ENCODE results near the gene HOXA9. TPM values are rescaled to one million over a fixed set of nuclear protein-coding genes. Genes with fewer than 3 reads are reported as not detected.
A peak's percentile ranks its signal among the peaks of the same experiment; 100 is the strongest.

The HOXA9 gene
- total RNA-seq, 1 donor from 2014 or later, result not detected

DNA sequence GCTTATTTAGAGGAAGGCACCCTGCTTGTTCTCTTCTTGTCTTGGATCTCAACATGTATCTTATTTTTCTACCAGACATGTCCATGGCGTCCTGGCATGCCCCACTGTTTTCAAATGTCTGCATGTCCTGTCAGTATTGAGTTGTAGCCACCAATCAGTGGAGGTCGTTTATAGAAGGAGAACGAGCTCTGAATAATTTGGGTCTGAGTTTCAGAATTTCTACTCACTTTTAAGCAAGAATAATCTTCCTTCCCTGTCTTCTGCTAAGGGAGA is 37.5 kb upstream of the HOXA9 start:
- no peak for DNase-seq (ENCODE audit: low read depth)
- no peak for FAIRE-seq
- peaks cover 73% of the 10 kb centered on the region for H3K27me3 ChIP-seq (ENCODE audit: control insufficient read depth, insufficient read depth, low read length)

DNA sequence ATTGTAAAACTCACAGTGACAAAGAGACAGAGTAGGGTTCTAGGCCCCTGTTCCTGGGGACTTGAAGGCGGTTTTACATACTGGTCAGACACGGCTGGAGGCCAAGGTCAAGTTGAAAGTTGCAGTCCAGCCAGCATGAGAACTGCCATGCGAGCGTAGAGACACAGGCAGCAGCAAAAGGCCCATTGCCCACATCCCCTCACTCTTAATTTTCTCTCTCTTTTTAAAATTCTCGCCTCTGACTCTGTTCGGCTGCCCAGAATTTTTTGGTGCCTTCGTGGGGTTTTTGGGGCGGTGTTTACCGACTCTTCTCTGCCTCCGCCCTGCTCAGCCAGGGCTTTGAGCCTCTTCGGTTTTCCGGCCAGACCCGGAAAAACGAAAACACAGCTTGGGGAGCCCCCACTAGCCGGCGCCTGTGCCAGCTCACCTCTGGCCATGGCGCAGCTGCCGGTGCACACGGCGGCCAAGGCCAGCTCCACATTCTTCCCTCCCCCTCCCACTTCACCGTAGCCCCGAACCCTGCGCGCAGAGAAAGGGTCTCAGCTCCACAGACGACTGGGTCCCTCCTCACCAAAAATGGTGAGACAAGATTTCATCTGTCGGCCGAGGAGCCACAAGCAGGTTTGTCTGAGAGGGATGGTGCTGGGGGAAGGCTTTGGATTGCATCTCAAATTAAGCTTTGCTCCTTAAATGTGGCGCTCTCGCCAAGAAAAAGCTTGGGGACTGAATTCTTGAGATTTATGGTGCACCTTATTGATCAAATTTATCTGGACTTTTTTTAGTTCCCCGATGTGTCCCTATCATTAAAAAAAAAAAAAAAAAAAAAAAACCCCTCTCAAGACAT is 36.9 kb upstream of the HOXA9 start:
- TF ChIP-seq, protein P1, sequence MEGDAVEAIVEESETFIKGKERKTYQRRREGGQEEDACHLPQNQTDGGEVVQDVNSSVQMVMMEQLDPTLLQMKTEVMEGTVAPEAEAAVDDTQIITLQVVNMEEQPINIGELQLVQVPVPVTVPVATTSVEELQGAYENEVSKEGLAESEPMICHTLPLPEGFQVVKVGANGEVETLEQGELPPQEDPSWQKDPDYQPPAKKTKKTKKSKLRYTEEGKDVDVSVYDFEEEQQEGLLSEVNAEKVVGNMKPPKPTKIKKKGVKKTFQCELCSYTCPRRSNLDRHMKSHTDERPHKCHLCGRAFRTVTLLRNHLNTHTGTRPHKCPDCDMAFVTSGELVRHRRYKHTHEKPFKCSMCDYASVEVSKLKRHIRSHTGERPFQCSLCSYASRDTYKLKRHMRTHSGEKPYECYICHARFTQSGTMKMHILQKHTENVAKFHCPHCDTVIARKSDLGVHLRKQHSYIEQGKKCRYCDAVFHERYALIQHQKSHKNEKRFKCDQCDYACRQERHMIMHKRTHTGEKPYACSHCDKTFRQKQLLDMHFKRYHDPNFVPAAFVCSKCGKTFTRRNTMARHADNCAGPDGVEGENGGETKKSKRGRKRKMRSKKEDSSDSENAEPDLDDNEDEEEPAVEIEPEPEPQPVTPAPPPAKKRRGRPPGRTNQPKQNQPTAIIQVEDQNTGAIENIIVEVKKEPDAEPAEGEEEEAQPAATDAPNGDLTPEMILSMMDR (IDR thresholded peaks at IDR 0.05; ENCODE audit: insufficient read depth, low read length, severe bottlenecking), result no peak
- Histone ChIP-seq H3K36me3 (ENCODE audit: control insufficient read depth, insufficient read depth, low read length) (no peaks in the 10 kb centered on the region), H3K4me3 (ENCODE audit: low read depth, low read length) (no peak overlapping the region), H3K27me3 (ENCODE audit: control insufficient read depth, insufficient read depth, low read length) (peaks cover 77% of the 10 kb centered on the region)
- no peak for FAIRE-seq
- no peak for DNase-seq (ENCODE audit: low read depth)

More for the DNA sequence above, 37.5 kb upstream of the HOXA9 start:
- TF ChIP-seq, protein P1 (IDR thresholded peaks at IDR 0.05; ENCODE audit: insufficient read depth, low read length, severe bottlenecking), result no peak
- Histone ChIP-seq H3K36me3 (ENCODE audit: control insufficient read depth, insufficient read depth, low read length) (no peaks in the 10 kb centered on the region), H3K4me3 (ENCODE audit: low read depth, low read length) (no peak overlapping the region)

DNA sequence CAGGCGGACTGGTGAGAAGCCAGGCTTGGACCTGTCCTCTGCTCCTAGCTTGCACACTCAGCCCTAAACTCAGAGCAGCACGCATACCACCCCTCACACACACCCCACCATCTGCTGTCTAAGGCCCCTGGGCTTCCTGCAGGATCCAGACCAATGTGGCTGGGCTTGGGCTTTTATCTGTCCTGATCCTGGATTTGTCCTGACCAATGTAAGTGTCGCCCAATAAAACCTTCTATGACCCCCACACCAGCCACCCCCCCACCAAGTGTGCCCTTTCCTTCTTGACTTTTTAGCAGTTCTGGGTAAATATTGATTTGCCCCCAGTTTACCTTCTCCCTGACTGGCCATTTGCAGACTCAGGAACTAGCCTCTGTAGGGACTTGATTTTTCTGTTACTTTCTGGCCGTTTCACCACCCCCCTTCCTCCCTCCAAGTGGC is 36.3 kb upstream of the HOXA9 start:
- TF ChIP-seq, protein P1 (IDR thresholded peaks at IDR 0.05; ENCODE audit: insufficient read depth, low read length, severe bottlenecking), result no peak
- Histone ChIP-seq H3K4me3 (ENCODE audit: low read depth, low read length) (no peak overlapping the region), H3K27me3 (ENCODE audit: control insufficient read depth, insufficient read depth, low read length) (peaks cover 77% of the 10 kb centered on the region), H3K36me3 (ENCODE audit: control insufficient read depth, insufficient read depth, low read length) (no peaks in the 10 kb centered on the region)
- DNase-seq (ENCODE audit: low read depth) (no peak), FAIRE-seq (no peak)

DNA sequence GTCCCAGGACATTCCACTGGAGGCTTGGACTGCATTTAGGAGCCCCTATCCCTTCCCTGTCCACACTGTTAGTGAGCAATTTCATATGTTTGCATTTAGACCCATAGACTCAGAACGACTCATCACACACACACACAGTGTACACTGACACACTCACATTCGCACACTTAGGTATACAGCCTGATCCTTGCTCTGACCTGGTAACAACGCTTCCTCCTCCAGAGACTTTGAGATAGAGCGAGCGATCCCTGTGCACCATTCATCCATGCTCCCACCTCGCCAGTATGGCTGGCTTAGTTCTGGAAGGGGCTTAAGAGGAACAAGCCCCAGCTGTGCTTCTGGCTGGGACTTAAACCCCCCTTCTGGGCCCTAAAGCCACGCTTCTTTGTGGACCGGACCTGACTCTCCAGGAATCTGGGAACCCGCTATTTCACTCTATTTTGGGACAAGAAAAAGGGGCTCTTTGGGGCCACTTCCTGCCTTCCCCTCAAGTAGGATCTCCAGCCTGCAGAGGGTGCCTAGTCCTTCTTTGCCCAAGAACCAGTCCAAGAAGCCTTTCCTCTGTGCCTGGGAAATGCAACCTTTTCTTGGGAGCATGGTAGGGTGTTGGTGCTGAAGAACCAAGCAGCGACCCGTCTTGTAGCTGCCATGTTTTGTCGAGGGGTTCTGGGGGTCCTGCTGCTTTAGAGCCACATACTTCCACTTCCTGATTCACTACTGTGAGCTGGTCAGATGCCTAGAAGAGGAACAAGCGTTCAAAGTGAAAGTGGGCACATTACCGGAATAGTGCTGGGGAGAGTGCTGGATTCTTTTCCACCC is 35.6 kb upstream of the HOXA9 start:
- Histone ChIP-seq H3K36me3 (ENCODE audit: control insufficient read depth, insufficient read depth, low read length) (no peaks in the 10 kb centered on the region), H3K27me3 (ENCODE audit: control insufficient read depth, insufficient read depth, low read length) (peaks cover 75% of the 10 kb centered on the region), H3K4me3 (ENCODE audit: low read depth, low read length) (no peak overlapping the region)
- TF ChIP-seq, protein P1 (IDR thresholded peaks at IDR 0.05; ENCODE audit: insufficient read depth, low read length, severe bottlenecking), result no peak
- FAIRE-seq (peak; percentile 28), DNase-seq (ENCODE audit: low read depth) (no peak)

DNA sequence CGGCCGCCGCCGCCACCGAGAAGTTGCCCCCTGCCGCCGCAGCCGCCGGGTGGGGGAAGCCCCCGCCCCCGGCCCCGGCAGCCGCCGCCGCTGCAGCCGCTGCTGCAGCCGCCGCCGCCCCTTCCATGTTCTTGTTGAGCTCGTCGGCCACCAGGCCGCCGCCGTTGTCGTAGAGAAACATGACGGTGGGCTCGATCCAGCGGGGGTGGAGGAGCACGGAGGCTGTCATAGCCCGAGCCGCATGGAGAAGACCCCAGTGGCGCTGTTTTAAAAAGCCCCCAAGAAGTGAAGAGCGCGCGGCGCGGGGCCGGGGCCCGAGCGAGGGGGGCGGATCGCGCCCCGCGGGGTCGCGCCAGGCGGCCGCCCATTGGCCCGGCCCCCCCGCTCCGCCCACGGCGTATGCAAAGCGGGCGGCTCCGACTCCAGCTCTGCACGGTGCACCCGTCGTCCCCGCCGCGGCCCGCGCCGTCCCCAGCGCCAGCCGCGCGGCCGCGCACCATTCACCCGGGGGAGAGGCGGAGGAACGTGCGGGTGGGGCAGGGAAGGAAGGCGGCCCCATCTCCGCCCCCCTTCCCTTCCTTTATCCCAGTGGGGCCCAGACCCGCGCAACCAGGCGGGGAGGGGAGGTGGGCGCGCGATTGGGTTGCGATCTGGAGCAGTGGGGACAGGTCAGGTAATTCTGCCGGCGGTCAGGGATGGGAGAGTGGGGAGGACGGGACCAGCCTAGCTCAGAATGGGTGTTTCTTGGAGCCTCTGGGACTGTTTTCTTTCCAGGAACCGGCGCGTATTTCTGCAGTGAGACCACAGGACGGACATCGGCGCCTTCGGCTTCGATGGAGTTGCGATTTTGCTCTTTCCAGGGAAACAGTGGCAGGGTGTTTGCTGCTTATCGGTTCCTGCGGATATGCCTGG is 34.8 kb upstream of the HOXA9 start, which contains the start of gene HOXA13:
HOXA13 (minus strand) TSS at position 243 of the 912 bp plus-strand sequence; CDS start at position 229, 14 bp downstream.
- no peaks in the 10 kb centered on the region for H3K36me3 ChIP-seq (ENCODE audit: control insufficient read depth, insufficient read depth, low read length)
- peaks cover 68% of the 10 kb centered on the region for H3K27me3 ChIP-seq (ENCODE audit: control insufficient read depth, insufficient read depth, low read length)
- DNase-seq (ENCODE audit: low read depth), result no peak
- no peak for FAIRE-seq
- H3K4me3 ChIP-seq (ENCODE audit: low read depth, low read length), result no peak within 1 kb of the TSS
- TF ChIP-seq, protein P1 (IDR thresholded peaks at IDR 0.05; ENCODE audit: insufficient read depth, low read length, severe bottlenecking), result no peak

Measured in bronchial epithelial cell (primary cell).